Keratinocyte (primary cell): ENCODE results near the gene HAND2. TPM values are rescaled to one million over a fixed set of nuclear protein-coding genes. Genes with fewer than 3 reads are reported as not detected.

Experiments
- DNase-seq: peaks from one replicate; pipeline ENCODE4 v3.0.0-alpha.2; 2011; ENCODE audit warnings: low read depth, missing footprints, low spot score
- FAIRE-seq: peaks from 2 replicates; lab custom pipeline; 2011; peaks lifted over from hg19 to GRCh38; lab: Jason Lieb, UNC
- H2AFZ ChIP-seq: 2 replicates; pipeline ENCODE4 v1.6.0; 2012; ENCODE audit warnings: low read length, control low read depth, inconsistent platforms; ENCODE audit not compliant: control insufficient read depth
- H3K27ac ChIP-seq: 2 replicates; pipeline ENCODE4 v1.5.1; 2011; ENCODE audit warnings: low read length; ENCODE audit not compliant: control insufficient read depth, insufficient read depth
- H3K27me3 ChIP-seq: 3 replicates; pipeline ENCODE4 v1.6.0; 2011; ENCODE audit warnings: low read length; ENCODE audit not compliant: control insufficient read depth, insufficient read depth; ENCODE audit errors: extremely low read depth
- H3K36me3 ChIP-seq, 2 experiments: 2 replicates in 1 of 2; 3 replicates in 1 of 2; pipeline ENCODE4 v1.5.1; 2011; ENCODE audit warnings: low read length in 2 of 2, mild to moderate bottlenecking in 1 of 2; ENCODE audit not compliant: control insufficient read depth in 2 of 2, insufficient read depth in 2 of 2; ENCODE audit errors: extremely low read depth in 1 of 2
- H3K4me1 ChIP-seq: 3 replicates; pipeline ENCODE4 v1.5.1; 2011; ENCODE audit warnings: low read length; ENCODE audit not compliant: control insufficient read depth, insufficient read depth; ENCODE audit errors: extremely low read depth
- H3K4me2 ChIP-seq: 3 replicates; pipeline ENCODE4 v1.6.0; 2011; ENCODE audit warnings: low read depth, low read length; ENCODE audit not compliant: control insufficient read depth, insufficient read depth; ENCODE audit errors: extremely low read depth
- H3K4me3 ChIP-seq, 3 experiments: fragments of 200-600 bp in 1 of 3; sonication (generic) in 1 of 3; 2 replicates in 2 of 3; 3 replicates in 1 of 3; pipeline ENCODE4 v1.5.1; 2011 to 2016; ENCODE audit warnings: low read length in 3 of 3, mild to moderate bottlenecking in 3 of 3, control low read depth in 2 of 3, inconsistent platforms in 1 of 3, low read depth in 1 of 3, mixed read lengths in 1 of 3, mixed run types in 1 of 3, moderate library complexity in 1 of 3; ENCODE audit not compliant: control insufficient read depth in 2 of 3, insufficient read depth in 2 of 3; ENCODE audit errors: extremely low read depth in 1 of 3
- H3K79me2 ChIP-seq: 2 replicates; pipeline ENCODE4 v1.6.0; 2012; ENCODE audit warnings: low read length; ENCODE audit not compliant: control insufficient read depth, insufficient read depth
- H3K9ac ChIP-seq: 3 replicates; pipeline ENCODE4 v1.6.0; 2011; ENCODE audit warnings: low read length; ENCODE audit not compliant: control insufficient read depth, insufficient read depth; ENCODE audit errors: extremely low read depth
- H3K9me1 ChIP-seq: 3 replicates; pipeline ENCODE4 v1.6.0; 2011; ENCODE audit warnings: low read length; ENCODE audit not compliant: control insufficient read depth, insufficient read depth; ENCODE audit errors: extremely low read depth
- H3K9me3 ChIP-seq: 2 replicates; pipeline ENCODE4 v1.5.1; 2012; ENCODE audit warnings: low read depth, low read length; ENCODE audit not compliant: control insufficient read depth
- H4K20me1 ChIP-seq: 3 replicates; pipeline ENCODE4 v1.6.0; 2011; ENCODE audit warnings: low read length; ENCODE audit not compliant: control insufficient read depth, insufficient read depth; ENCODE audit errors: extremely low read depth
- CTCF ChIP-seq, 3 experiments: IDR thresholded peaks in 1 of 3; conservative IDR thresholded peaks in 1 of 3; optimal IDR thresholded peaks in 1 of 3; 2 replicates in 2 of 3; 3 replicates in 1 of 3; pipeline versions ENCODE3 to v1.5.1; 2011; ENCODE audit warnings: low read length in 3 of 3, mild to moderate bottlenecking in 3 of 3, moderate library complexity in 2 of 3, control low read depth in 1 of 3, inconsistent platforms in 1 of 3; ENCODE audit not compliant: insufficient read depth in 2 of 3; ENCODE audit errors: extremely low read depth in 1 of 3
- EZH2 ChIP-seq: IDR thresholded peaks from one replicate; pipeline ENCODE4 v1.6.1; 2012; ENCODE audit warnings: inconsistent platforms, mild to moderate bottlenecking, low read length, moderate library complexity
- dilution Hi-C: fragments of 300-500 bp; cut with MboI; formaldehyde crosslinking; loops from one replicate; pipeline ENCODE4 v1.7.0; 2020; ENCODE audit warnings: low sequenced_read_pairs; ENCODE audit not compliant: extremely low pct_ligation_motif_present
- polyA plus RNA-seq, 5 experiments: library from polyadenylated mRNA; depleted of rRNA in 3 of 5; stranded (reverse) in 3 of 5; stranded (forward) in 1 of 5; unstranded in 1 of 5; fragments of >200 nt; gene quantifications; 1 replicate in 1 of 5; 2 replicates in 3 of 5; 3 replicates in 1 of 5; pipeline versions ENCODE4 v1.2.1 to v1.2.3, GENCODE V29; 2011 to 2012; ENCODE audit warnings: missing spikeins in 2 of 5, low read depth in 1 of 5, low replicate concordance in 1 of 5

Gene HAND2
- polyA plus RNA-seq, 1 donor (not counting 4 experiments of a cell fraction or from before 2014, with no cell fraction given) = not detected

- Histone ChIP-seq H3K4me3 (no peak overlapping the region), H3K27ac (no peak overlapping the region), H3K27me3 (no peaks in the 10 kb centered on the region), H3K79me2 (no peaks in the 10 kb centered on the region), H3K4me2 (no peak overlapping the region), H3K4me1 (no peaks in the 10 kb centered on the region), H4K20me1 (no peaks in the 10 kb centered on the region), H3K9ac (no peak overlapping the region), H3K9me1 (no peaks in the 10 kb centered on the region), H3K9me3 (no peaks in the 10 kb centered on the region), H2AFZ (no peak overlapping the region), H3K36me3 (no peaks in the 10 kb centered on the region)
- dilution Hi-C loops = no loop called here
- FAIRE-seq = no peak
- no peak for TF ChIP-seq EZH2
- TF ChIP-seq CTCF (optimal IDR thresholded peaks at IDR 0.05 in 1 of 3, IDR thresholded peaks at IDR 0.05 in 1 of 3, conservative IDR thresholded peaks at IDR 0.05 in 1 of 3; ENCODE audit: extremely low read depth in 1 of 3, insufficient read depth in 2 of 3, low read length in 3 of 3) = no peak
- DNase-seq = no peak
Observed at GRCh38 chr4:173482330-173482931, 47.6 kb downstream of the HAND2 start.

- Histone ChIP-seq H3K4me3 (no peak overlapping the region), H3K9ac (no peak overlapping the region), H3K9me1 (no peaks in the 10 kb centered on the region), H3K9me3 (no peaks in the 10 kb centered on the region), H3K36me3 (no peaks in the 10 kb centered on the region), H4K20me1 (no peaks in the 10 kb centered on the region), H3K79me2 (no peaks in the 10 kb centered on the region), H3K4me2 (no peak overlapping the region), H3K27ac (no peak overlapping the region), H3K27me3 (no peaks in the 10 kb centered on the region), H3K4me1 (no peaks in the 10 kb centered on the region), H2AFZ (no peak overlapping the region)
- dilution Hi-C loops = no loop called here
- DNase-seq (no peak), FAIRE-seq (no peak)
- TF ChIP-seq EZH2 = no peak
- no peak for TF ChIP-seq CTCF (optimal IDR thresholded peaks at IDR 0.05 in 1 of 3, IDR thresholded peaks at IDR 0.05 in 1 of 3, conservative IDR thresholded peaks at IDR 0.05 in 1 of 3; ENCODE audit: extremely low read depth in 1 of 3, insufficient read depth in 2 of 3, low read length in 3 of 3)
Observed at GRCh38 chr4:173478913-173479283, 51.1 kb downstream of the HAND2 start.
